AG09319 (cell line): Measurements from ENCODE around the gene WWC2.

Experiments used
- DNase-seq: peaks from one replicate; pipeline ENCODE4 v3.0.0-alpha.2; 2010; ENCODE audit warnings: low read depth; ENCODE audit errors: extremely low read depth
- TF ChIP-seq, protein P1 (sequence below): IDR thresholded peaks from 2 replicates; pipeline ENCODE4 v1.5.1; 2011; ENCODE audit warnings: low read depth, mild to moderate bottlenecking, inconsistent platforms, low read length, moderate library complexity

WWC2 gene

DNA sequence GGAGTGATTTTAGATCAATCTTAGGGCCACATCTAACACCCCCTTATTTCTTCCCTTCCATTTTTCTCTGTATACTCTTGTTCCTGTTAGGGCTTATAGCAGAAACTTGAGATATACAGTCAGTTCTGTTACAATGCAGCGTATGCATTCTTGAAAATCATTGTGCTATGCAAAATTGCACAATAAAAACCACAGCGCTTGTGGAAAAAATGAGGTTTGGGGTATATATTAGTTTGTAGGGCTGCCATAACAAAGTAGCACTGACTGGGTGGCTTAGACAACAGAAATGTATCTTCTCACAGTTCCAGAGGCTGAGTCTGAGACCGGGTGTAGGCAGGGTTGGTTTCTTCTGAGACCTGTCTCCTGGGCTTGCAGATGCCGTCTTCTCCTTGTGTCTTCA is 59.0 kb downstream of the WWC2 start:
- no peak for DNase-seq
- TF ChIP-seq, protein P1, sequence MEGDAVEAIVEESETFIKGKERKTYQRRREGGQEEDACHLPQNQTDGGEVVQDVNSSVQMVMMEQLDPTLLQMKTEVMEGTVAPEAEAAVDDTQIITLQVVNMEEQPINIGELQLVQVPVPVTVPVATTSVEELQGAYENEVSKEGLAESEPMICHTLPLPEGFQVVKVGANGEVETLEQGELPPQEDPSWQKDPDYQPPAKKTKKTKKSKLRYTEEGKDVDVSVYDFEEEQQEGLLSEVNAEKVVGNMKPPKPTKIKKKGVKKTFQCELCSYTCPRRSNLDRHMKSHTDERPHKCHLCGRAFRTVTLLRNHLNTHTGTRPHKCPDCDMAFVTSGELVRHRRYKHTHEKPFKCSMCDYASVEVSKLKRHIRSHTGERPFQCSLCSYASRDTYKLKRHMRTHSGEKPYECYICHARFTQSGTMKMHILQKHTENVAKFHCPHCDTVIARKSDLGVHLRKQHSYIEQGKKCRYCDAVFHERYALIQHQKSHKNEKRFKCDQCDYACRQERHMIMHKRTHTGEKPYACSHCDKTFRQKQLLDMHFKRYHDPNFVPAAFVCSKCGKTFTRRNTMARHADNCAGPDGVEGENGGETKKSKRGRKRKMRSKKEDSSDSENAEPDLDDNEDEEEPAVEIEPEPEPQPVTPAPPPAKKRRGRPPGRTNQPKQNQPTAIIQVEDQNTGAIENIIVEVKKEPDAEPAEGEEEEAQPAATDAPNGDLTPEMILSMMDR: no peak

DNA sequence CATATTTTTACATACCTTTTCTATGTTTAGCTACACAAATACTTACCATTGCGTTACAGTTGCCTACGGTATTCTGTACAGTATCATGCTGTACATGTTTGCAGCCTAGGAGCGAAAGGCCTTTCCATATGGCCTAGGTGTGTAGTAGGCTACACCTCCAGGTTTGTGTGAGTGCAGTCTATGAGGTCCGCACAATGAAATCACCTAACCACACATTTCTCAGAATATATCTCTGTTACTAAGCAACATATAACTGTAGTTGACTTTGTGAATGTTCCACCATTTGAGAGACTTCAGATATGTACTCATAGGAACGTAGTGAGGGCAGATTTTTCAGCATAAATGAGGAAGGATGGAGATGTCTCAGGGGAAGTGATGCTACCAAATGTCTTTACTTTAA is 62.6 kb downstream of the WWC2 start:
- TF ChIP-seq, protein P1: no peak
- no peak for DNase-seq

DNA sequence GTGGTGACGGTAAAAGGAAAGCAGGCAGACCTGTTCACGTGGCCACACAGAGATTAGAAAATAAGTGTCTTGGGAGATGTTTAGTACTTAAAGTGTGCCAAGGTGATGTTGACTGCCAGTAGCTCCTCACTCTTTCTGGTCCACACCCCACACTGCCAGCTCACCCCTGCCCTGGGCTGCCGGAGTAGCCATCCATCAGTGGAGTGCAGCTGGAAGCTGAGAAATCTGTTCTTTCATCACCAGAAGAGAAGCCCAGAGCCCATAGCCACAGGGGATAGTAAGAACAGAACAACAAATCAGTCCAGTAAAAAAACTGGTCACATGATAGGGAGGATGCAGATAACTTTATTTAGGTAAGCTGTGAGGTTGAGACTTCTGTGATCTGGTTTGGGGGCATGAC is 64.1 kb downstream of the WWC2 start:
- DNase-seq: no peak

DNA sequence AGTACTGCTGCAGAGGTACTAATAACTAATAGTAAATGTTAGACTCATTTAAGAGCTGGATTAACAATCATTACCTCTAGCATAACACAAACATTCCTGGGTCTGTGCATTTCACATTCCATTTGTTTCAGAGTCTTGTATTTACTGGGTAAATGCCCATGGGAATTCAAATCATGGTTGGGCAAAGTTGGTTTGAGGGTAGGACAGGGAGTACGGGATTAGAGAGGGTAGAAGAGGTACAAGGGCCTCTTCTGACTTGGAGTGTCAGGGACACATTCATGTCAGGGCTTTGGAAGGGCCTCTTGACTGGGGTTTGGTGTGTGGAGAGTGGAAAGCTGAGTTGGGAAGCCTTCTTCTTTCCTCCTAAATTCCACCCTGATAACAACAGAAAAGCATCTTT is 65.9 kb downstream of the WWC2 start:
- no peak for DNase-seq
- TF ChIP-seq, protein P1: no peak

More for the DNA sequence above, 64.1 kb downstream of the WWC2 start:
- TF ChIP-seq, protein P1: no peak

GRCh38 chr4:183165376-183165775 is 66.3 kb downstream of the WWC2 start:
- TF ChIP-seq, protein P1: no peak
- DNase-seq: no peak

GRCh38 chr4:183170894-183171293 is 71.8 kb downstream of the WWC2 start:
- DNase-seq: no peak
- TF ChIP-seq, protein P1: no peak

DNA sequence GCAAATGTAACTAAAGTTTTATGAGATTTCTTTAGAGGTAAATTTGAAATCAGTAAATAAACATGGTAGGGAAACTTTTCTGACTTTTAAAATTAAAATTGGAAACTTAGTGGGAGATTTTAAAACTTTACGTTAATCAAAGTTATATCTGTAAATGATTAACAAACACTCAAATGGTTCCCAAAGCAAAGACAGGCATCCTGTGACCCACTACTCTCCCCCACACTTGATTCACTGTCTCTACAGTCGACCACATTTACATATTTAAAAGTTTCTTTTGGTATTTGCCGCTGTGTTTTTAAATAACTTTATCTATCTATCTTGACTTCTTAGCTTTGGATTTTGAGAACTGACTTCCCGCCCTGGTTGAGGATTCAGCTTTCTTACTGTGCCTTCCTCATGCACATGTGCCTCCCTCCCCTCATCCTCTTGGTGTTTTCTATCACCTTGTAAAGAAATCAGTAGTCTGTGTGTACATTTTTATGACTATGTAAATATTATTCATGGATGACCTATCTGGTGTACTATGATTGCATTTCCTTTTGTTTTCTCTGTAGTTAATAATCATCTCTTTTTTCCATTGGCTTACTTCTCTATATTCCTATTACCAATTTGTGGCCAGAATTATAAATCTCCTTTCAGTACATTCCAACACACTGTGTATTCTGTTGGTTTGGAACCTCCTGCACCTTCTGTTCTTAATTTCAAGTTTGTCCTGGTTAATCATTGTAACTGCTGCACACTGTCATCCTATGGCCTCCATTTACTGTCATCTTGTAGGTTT is 72.6 kb downstream of the WWC2 start:
- no peak for DNase-seq
- TF ChIP-seq, protein P1: no peak
